WTC11 (cell line): ENCODE data around the gene IL6ST. TPM values are rescaled to one million over a fixed set of nuclear protein-coding genes. Genes with fewer than 3 reads are reported as not detected.
A peak's percentile ranks its signal among the peaks of the same experiment; 100 is the strongest.

Experiments
- ATAC-seq: fragments of 200-7000 bp; cut with Tn5 transposase; 2 replicates; pipeline ENCODE4 v1.10.0; 2021; ENCODE audit warnings: mild to moderate bottlenecking, moderate library complexity
- CTCF ChIA-PET: fragments of 300-600 bp; sonication (Branson Sonifier 250); formaldehyde crosslinking; loops from one replicate; lab custom pipeline; 2021; ENCODE audit warnings: antibody characterized with exemption; lab: Charles Lee
- POLR2A ChIA-PET: fragments of 350-600 bp; sonication (Branson Sonifier 250); formaldehyde crosslinking; loops from one replicate; lab custom pipeline; 2021; ENCODE audit warnings: antibody characterized with exemption; lab: Charles Lee
- DNase-seq: peaks from one replicate; pipeline ENCODE4 v3.0.0; 2021; ENCODE audit warnings: low spot score
- H3K27ac Mint-ChIP-seq: 2 replicates; pipeline ENCODE4 v1.8.0; 2021; ENCODE audit warnings: mixed read lengths
- H3K27me3 Mint-ChIP-seq: 2 replicates; pipeline ENCODE4 v1.8.0; 2021; ENCODE audit warnings: low read depth, mild to moderate bottlenecking, moderate library complexity, mixed read lengths
- H3K36me3 Mint-ChIP-seq: 2 replicates; pipeline ENCODE4 v1.8.0; 2021; ENCODE audit warnings: mixed read lengths
- H3K4me1 Mint-ChIP-seq: 2 replicates; pipeline ENCODE4 v1.8.0; 2022; ENCODE audit warnings: mixed read lengths
- H3K4me3 Mint-ChIP-seq: 2 replicates; pipeline ENCODE4 v1.8.0; 2021; ENCODE audit warnings: mild to moderate bottlenecking, moderate library complexity, mixed read lengths
- H3K9me3 Mint-ChIP-seq: 2 replicates; pipeline ENCODE4 v1.8.0; 2021; ENCODE audit warnings: mixed read lengths
- ATF1 ChIP-seq: sonication (generic); formaldehyde crosslinking; IDR thresholded peaks from 2 replicates; pipeline ENCODE4 v1.8.1; 2023; ENCODE audit warnings: mild to moderate bottlenecking, moderate library complexity, missing genetic modification reagents
- CBFB ChIP-seq: sonication (generic); formaldehyde crosslinking; IDR thresholded peaks from 2 replicates; pipeline ENCODE4 v1.8.1; 2022; ENCODE audit warnings: mild to moderate bottlenecking, low read depth, missing genetic modification reagents
- EMX1 ChIP-seq: fragments of 250-450 bp; sonication (Bioruptor Pico); IDR thresholded peaks from 2 replicates; pipeline ENCODE4 v1.8.0; 2021; ENCODE audit warnings: mild to moderate bottlenecking
- ETV6 ChIP-seq: sonication (generic); formaldehyde crosslinking; IDR thresholded peaks from 2 replicates; pipeline ENCODE4 v1.8.1; 2022; ENCODE audit warnings: mild to moderate bottlenecking, missing genetic modification reagents
- FOXK1 ChIP-seq: sonication (generic); formaldehyde crosslinking; IDR thresholded peaks from 2 replicates; pipeline ENCODE4 v1.8.0; 2022; ENCODE audit warnings: mild to moderate bottlenecking, moderate library complexity, missing genetic modification reagents
- FOXP1 ChIP-seq: sonication (generic); formaldehyde crosslinking; IDR thresholded peaks from 2 replicates; pipeline ENCODE4 v1.8.0; 2022; ENCODE audit warnings: missing genetic modification reagents, mild to moderate bottlenecking, moderate library complexity, borderline replicate concordance
- GABPB1 ChIP-seq: sonication (generic); formaldehyde crosslinking; IDR thresholded peaks from 2 replicates; pipeline ENCODE4 v1.8.1; 2023; ENCODE audit warnings: mild to moderate bottlenecking, missing genetic modification reagents
- HMGA2 ChIP-seq: fragments of 250-450 bp; sonication (Bioruptor Pico); IDR thresholded peaks from 2 replicates; pipeline ENCODE4 v1.4.0; 2021; ENCODE audit warnings: mild to moderate bottlenecking, moderate library complexity
- IRF2 ChIP-seq: sonication (generic); formaldehyde crosslinking; IDR thresholded peaks from 2 replicates; pipeline ENCODE4 v1.8.0; 2022; ENCODE audit warnings: low read depth, missing genetic modification reagents, borderline replicate concordance
- JUN ChIP-seq: sonication (generic); formaldehyde crosslinking; IDR thresholded peaks from 2 replicates; pipeline ENCODE4 v1.8.0; 2023; ENCODE audit warnings: mild to moderate bottlenecking, missing genetic modification reagents
- MYBL2 ChIP-seq: sonication (generic); formaldehyde crosslinking; IDR thresholded peaks from 2 replicates; pipeline ENCODE4 v1.8.1; 2023; ENCODE audit warnings: mild to moderate bottlenecking, moderate library complexity, missing genetic modification reagents
- NFYB ChIP-seq: sonication (generic); formaldehyde crosslinking; conservative IDR thresholded peaks from 2 replicates; pipeline ENCODE4 v1.8.0; 2022; ENCODE audit warnings: low read depth, missing genetic modification reagents
- NR2C2 ChIP-seq: sonication (generic); formaldehyde crosslinking; IDR thresholded peaks from 2 replicates; pipeline ENCODE4 v1.8.0; 2022; ENCODE audit warnings: mild to moderate bottlenecking, missing genetic modification reagents
- RORB ChIP-seq: fragments of 250-450 bp; sonication (Bioruptor Pico); IDR thresholded peaks from 2 replicates; pipeline ENCODE4 v1.9.0; 2021; ENCODE audit warnings: mild to moderate bottlenecking
- SOX15 ChIP-seq: fragments of 250-450 bp; sonication (Bioruptor Pico); IDR thresholded peaks from 2 replicates; pipeline ENCODE4 v1.9.0; 2021; ENCODE audit warnings: mild to moderate bottlenecking
- TEAD1 ChIP-seq: sonication (generic); formaldehyde crosslinking; IDR thresholded peaks from 2 replicates; pipeline ENCODE4 v1.8.0; 2022; ENCODE audit warnings: mild to moderate bottlenecking, missing genetic modification reagents
- ZNF219 ChIP-seq: sonication (generic); formaldehyde crosslinking; IDR thresholded peaks from 2 replicates; pipeline ENCODE4 v1.8.0; 2023; ENCODE audit warnings: missing genetic modification reagents, mild to moderate bottlenecking, borderline replicate concordance
- total RNA-seq: library from RNA; stranded (reverse); gene quantifications from 3 replicates; pipeline ENCODE4 v1.2.3, GENCODE V29; 2021
- TF ChIP-seq, protein P1 (sequence below): sonication (generic); formaldehyde crosslinking; conservative IDR thresholded peaks from 2 replicates; pipeline ENCODE4 v1.8.1; 2023; ENCODE audit warnings: mild to moderate bottlenecking, low read depth, missing genetic modification reagents, moderate library complexity
- TF ChIP-seq, protein P2 (sequence below): fragments of 250-450 bp; sonication (Bioruptor Pico); IDR thresholded peaks from 2 replicates; pipeline ENCODE4 v1.8.0; 2021; ENCODE audit warnings: mild to moderate bottlenecking
- TF ChIP-seq, protein P3 (sequence below): sonication (generic); formaldehyde crosslinking; IDR thresholded peaks from 2 replicates; pipeline ENCODE4 v1.8.0; 2023; ENCODE audit warnings: missing genetic modification reagents
- TF ChIP-seq, protein P4 (sequence below): sonication (generic); formaldehyde crosslinking; IDR thresholded peaks from 2 replicates; pipeline ENCODE4 v1.8.1; 2023; ENCODE audit warnings: mild to moderate bottlenecking, missing genetic modification reagents

Gene IL6ST
- total RNA-seq, 1 experiment from 2014 or later, result 8.4 TPM

DNA sequence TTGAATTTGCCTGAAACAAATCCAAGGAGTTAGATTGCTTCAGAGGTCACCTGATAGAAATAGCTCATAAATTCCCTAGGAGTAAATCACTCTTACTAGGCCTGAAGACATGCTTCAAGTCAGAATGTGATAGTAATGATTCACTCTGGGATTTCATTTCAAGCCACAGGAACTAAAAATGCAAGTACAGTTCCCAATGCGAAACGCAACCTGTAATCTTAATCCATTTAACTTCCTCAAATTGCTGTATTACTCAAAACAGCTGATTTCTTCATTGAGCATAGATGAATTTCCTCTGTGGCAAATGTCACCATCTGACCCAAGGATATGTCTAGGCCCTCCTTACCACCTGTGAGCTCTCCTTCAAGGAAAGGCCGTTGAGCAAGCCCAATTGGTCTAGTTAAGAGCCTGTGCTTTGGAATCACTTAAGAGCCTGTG, 32.1 kb upstream of the IL6ST start:
- Mint-ChIP-seq H3K27ac (no peak overlapping the region), H3K36me3 (no peaks in the 10 kb centered on the region), H3K27me3 (no peaks in the 10 kb centered on the region), H3K9me3 (no peaks in the 10 kb centered on the region), H3K4me3 (no peak overlapping the region), H3K4me1 (no peaks in the 10 kb centered on the region)
- TF ChIP-seq NFYB (CRISPR knock-in tag) (no peak), IRF2 (CRISPR knock-in tag) (no peak), CBFB (no peak), HMGA2 (CRISPR knock-in tag) (no peak), ATF1 (CRISPR knock-in tag) (no peak), FOXP1 (no peak), GABPB1 (CRISPR knock-in tag) (no peak), ETV6 (CRISPR knock-in tag) (no peak)
- TF ChIP-seq, protein P1, sequence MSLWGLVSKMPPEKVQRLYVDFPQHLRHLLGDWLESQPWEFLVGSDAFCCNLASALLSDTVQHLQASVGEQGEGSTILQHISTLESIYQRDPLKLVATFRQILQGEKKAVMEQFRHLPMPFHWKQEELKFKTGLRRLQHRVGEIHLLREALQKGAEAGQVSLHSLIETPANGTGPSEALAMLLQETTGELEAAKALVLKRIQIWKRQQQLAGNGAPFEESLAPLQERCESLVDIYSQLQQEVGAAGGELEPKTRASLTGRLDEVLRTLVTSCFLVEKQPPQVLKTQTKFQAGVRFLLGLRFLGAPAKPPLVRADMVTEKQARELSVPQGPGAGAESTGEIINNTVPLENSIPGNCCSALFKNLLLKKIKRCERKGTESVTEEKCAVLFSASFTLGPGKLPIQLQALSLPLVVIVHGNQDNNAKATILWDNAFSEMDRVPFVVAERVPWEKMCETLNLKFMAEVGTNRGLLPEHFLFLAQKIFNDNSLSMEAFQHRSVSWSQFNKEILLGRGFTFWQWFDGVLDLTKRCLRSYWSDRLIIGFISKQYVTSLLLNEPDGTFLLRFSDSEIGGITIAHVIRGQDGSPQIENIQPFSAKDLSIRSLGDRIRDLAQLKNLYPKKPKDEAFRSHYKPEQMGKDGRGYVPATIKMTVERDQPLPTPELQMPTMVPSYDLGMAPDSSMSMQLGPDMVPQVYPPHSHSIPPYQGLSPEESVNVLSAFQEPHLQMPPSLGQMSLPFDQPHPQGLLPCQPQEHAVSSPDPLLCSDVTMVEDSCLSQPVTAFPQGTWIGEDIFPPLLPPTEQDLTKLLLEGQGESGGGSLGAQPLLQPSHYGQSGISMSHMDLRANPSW (CRISPR knock-in tag), result no peak
- TF ChIP-seq, protein P2, sequence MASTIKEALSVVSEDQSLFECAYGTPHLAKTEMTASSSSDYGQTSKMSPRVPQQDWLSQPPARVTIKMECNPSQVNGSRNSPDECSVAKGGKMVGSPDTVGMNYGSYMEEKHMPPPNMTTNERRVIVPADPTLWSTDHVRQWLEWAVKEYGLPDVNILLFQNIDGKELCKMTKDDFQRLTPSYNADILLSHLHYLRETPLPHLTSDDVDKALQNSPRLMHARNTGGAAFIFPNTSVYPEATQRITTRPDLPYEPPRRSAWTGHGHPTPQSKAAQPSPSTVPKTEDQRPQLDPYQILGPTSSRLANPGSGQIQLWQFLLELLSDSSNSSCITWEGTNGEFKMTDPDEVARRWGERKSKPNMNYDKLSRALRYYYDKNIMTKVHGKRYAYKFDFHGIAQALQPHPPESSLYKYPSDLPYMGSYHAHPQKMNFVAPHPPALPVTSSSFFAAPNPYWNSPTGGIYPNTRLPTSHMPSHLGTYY (CRISPR knock-in tag), result no peak
- TF ChIP-seq, protein P3, sequence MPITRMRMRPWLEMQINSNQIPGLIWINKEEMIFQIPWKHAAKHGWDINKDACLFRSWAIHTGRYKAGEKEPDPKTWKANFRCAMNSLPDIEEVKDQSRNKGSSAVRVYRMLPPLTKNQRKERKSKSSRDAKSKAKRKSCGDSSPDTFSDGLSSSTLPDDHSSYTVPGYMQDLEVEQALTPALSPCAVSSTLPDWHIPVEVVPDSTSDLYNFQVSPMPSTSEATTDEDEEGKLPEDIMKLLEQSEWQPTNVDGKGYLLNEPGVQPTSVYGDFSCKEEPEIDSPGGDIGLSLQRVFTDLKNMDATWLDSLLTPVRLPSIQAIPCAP (CRISPR knock-in tag), result no peak
- DNase-seq (no peak), ATAC-seq (no peak)
- POLR2A ChIA-PET, result no interaction called here
- CTCF ChIA-PET, result no interaction called here

DNA sequence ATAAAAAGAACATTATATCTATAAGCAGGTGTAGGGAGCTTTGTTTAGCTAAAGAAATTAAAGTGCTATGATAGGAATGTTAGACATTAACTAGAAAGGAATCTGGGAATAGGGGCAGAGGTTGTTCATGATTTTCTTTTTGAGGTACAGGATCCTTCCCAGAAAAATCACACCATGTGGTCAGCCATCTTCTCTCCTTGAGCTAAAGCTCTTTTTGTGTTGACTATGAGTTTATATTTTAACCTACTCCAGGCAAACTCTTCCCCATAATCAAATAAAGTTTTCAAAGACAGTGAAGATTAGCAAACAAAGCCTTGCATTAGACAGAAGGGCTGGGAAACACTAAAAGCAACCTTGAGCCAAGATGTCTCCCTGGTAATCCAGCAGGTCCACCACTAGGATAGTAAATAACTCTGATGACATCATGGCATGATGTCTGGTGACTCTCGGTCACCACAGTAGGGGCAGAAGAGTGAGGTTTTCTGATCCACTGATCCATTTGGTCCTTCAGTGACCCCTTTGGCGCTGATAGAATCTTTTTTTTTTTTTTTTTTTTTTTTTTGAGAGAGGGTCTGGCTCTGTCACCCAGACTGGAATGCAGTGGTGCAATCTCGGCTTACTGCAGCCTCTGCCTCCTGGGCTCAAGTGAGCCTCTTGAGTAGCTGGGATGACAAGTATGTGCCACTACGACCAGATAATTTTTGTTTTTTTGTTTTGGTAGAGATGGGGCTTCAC, 30.6 kb upstream of the IL6ST start:
- ATAC-seq, result no peak
- Mint-ChIP-seq H3K27me3 (no peaks in the 10 kb centered on the region), H3K9me3 (no peaks in the 10 kb centered on the region), H3K36me3 (no peaks in the 10 kb centered on the region), H3K27ac (no peak overlapping the region), H3K4me3 (no peak overlapping the region), H3K4me1 (no peaks in the 10 kb centered on the region)
- ChIA-PET POLR2A (no interaction called here), CTCF (interaction anchor here (0.6 kb wide), 1 partner anchor 48 kb away, joined by 4 read pairs; no protein-coding TSS in a partner anchor)
- TF ChIP-seq FOXP1 (no peak), NR2C2 (CRISPR knock-in tag) (no peak), GABPB1 (CRISPR knock-in tag) (peak; percentile 74), EMX1 (CRISPR knock-in tag) (no peak), MYBL2 (no peak)
- DNase-seq, result no peak

DNA sequence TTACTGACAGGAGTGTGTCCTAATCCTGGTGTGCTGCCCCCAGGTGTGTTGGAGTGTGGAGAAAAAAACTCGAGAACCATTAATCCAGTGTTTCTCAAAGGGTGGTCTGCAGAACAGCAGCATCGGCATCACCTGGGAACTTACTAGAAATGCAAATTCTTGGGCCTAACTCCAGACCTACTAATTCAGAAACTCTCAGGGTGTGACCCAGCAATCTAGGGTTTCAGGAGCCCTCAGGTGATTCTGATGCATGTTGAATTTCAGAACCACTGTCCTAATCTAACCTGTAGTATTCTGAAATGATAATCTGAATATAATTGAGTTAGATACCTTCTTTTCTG, 30.0 kb upstream of the IL6ST start:
- Mint-ChIP-seq H3K9me3 (no peaks in the 10 kb centered on the region), H3K36me3 (no peaks in the 10 kb centered on the region), H3K27me3 (no peaks in the 10 kb centered on the region), H3K4me3 (no peak overlapping the region), H3K4me1 (no peaks in the 10 kb centered on the region), H3K27ac (no peak overlapping the region)
- no peak for TF ChIP-seq ZNF219 (CRISPR knock-in tag)
- no peak for TF ChIP-seq RORB (CRISPR knock-in tag)
- TF ChIP-seq, protein P4, sequence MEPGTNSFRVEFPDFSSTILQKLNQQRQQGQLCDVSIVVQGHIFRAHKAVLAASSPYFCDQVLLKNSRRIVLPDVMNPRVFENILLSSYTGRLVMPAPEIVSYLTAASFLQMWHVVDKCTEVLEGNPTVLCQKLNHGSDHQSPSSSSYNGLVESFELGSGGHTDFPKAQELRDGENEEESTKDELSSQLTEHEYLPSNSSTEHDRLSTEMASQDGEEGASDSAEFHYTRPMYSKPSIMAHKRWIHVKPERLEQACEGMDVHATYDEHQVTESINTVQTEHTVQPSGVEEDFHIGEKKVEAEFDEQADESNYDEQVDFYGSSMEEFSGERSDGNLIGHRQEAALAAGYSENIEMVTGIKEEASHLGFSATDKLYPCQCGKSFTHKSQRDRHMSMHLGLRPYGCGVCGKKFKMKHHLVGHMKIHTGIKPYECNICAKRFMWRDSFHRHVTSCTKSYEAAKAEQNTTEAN (CRISPR knock-in tag), result no peak
- TF ChIP-seq JUN (CRISPR knock-in tag), result no peak
- no peak for TF ChIP-seq TEAD1 (CRISPR knock-in tag)
- no peak for TF ChIP-seq FOXK1 (CRISPR knock-in tag)
- no peak for TF ChIP-seq SOX15
- no peak for ATAC-seq
- CTCF ChIA-PET, result no interaction called here
- no peak for DNase-seq
- POLR2A ChIA-PET, result no interaction called here
